SK-N-SH (cell line): ENCODE measurements around the gene HOXB8. TPM values are rescaled to one million over a fixed set of nuclear protein-coding genes. Genes with fewer than 3 reads are reported as not detected.

Experiments used
- CTCF ChIA-PET: fragments of 300-600, 350-600 bp; formaldehyde crosslinking; extraction: SDS; loops from one replicate; lab custom pipeline; 2021; lab: Yijun Ruan, JAX
- POLR2A ChIA-PET: fragments of 350-600 bp; sonication (Branson Sonifier 250); formaldehyde crosslinking; extraction: SDS; loops from one replicate; lab custom pipeline; 2020; ENCODE audit warnings: antibody characterized with exemption, inconsistent platforms; lab: Yijun Ruan, JAX
- DNase-seq: peaks from one replicate; pipeline ENCODE4 v3.0.0; 2012
- H2AFZ ChIP-seq: fragments of 200-600 bp; sonication (generic); 2 replicates; pipeline ENCODE4 v1.8.1; 2016; ENCODE audit warnings: antibody characterized with exemption, mild to moderate bottlenecking, low read depth
- H3F3A ChIP-seq: fragments of 200-600 bp; sonication (generic); replicated peaks from 2 replicates; pipeline ENCODE3; 2016; ENCODE audit warnings: antibody characterized with exemption, mild to moderate bottlenecking; ENCODE audit not compliant: insufficient read depth
- H3K27ac ChIP-seq, 2 experiments: fragments of 200-500 bp in 1 of 2; fragments of 200-600 bp in 1 of 2; sonication (Bioruptor generic) in 1 of 2; sonication (generic), shearing (Covaris generic) in 1 of 2; 2 replicates each; pipeline versions ENCODE4 v1.5.1 to v1.6.1; 2014 to 2016; ENCODE audit warnings: low read depth in 2 of 2, inconsistent platforms in 1 of 2, low read length in 1 of 2, mild to moderate bottlenecking in 1 of 2, mixed read lengths in 1 of 2
- H3K27me3 ChIP-seq: fragments of 200-600 bp; sonication (generic), shearing (Covaris generic); 2 replicates; pipeline ENCODE4 v1.6.1; 2016; ENCODE audit warnings: mixed run types; ENCODE audit not compliant: insufficient read depth
- H3K36me3 ChIP-seq, 2 experiments: fragments of 200-500 bp in 1 of 2; fragments of 200-600 bp in 1 of 2; sonication (Bioruptor generic) in 1 of 2; sonication (generic) in 1 of 2; replicated peaks in 1 of 2; 2 replicates each; pipeline versions ENCODE3 to v1.5.1; 2014 to 2016; ENCODE audit warnings: low read length in 1 of 2, mild to moderate bottlenecking in 1 of 2; ENCODE audit not compliant: insufficient read depth in 2 of 2, control insufficient read depth in 1 of 2
- H3K4me1 ChIP-seq, 2 experiments: fragments of 200-500 bp in 1 of 2; fragments of 200-600 bp in 1 of 2; sonication (Bioruptor generic) in 1 of 2; sonication (generic), shearing (Covaris generic) in 1 of 2; 2 replicates each; pipeline versions ENCODE4 v1.5.1 to v1.6.1; 2014 to 2016; ENCODE audit warnings: low read depth in 1 of 2, low read length in 1 of 2, mixed run types in 1 of 2; ENCODE audit not compliant: insufficient read depth in 2 of 2, control insufficient read depth in 1 of 2
- H3K4me2 ChIP-seq: fragments of 200-600 bp; sonication (generic), shearing (Covaris generic); 2 replicates; pipeline ENCODE4 v1.6.1; 2017; ENCODE audit warnings: mixed run types
- H3K4me3 ChIP-seq, 2 experiments: fragments of 200-500 bp in 1 of 2; fragments of 200-600 bp in 1 of 2; sonication (Bioruptor generic) in 1 of 2; sonication (generic), shearing (Covaris generic) in 1 of 2; 2 replicates each; pipeline versions ENCODE4 v1.5.1 to v1.8.1; 2014 to 2016; ENCODE audit warnings: low read depth in 2 of 2, inconsistent platforms in 1 of 2, low read length in 1 of 2, mild to moderate bottlenecking in 1 of 2, mixed read lengths in 1 of 2, moderate library complexity in 1 of 2
- H3K79me2 ChIP-seq: fragments of 200-600 bp; sonication (generic); 2 replicates; pipeline ENCODE4 v1.8.1; 2017; ENCODE audit warnings: mild to moderate bottlenecking; ENCODE audit not compliant: insufficient read depth
- H3K9ac ChIP-seq: fragments of 200-600 bp; sonication (generic); 2 replicates; pipeline ENCODE4 v1.6.1; 2017; ENCODE audit warnings: mixed run types
- H3K9me2 ChIP-seq: fragments of 200-600 bp; sonication (generic); 2 replicates; pipeline ENCODE4 v1.6.1; 2017; ENCODE audit warnings: mixed run types
- H3K9me3 ChIP-seq: fragments of 200-600 bp; sonication (generic); 2 replicates; pipeline ENCODE4 v1.6.1; 2017; ENCODE audit warnings: mixed run types, mild to moderate bottlenecking, moderate library complexity
- H4K20me1 ChIP-seq: fragments of 200-600 bp; sonication (generic); 2 replicates; pipeline ENCODE4 v1.6.1; 2017; ENCODE audit warnings: mild to moderate bottlenecking, mixed run types; ENCODE audit not compliant: insufficient read depth
- CHD2 ChIP-seq: fragments of 150-350 bp; IDR thresholded peaks from 2 replicates; pipeline ENCODE4 v1.6.1; 2018; ENCODE audit warnings: low read length; ENCODE audit not compliant: partially characterized antibody
- CTCF ChIP-seq: fragments of 200-600 bp; sonication (generic); IDR thresholded peaks from 2 replicates; pipeline ENCODE4 v1.6.1; 2017; ENCODE audit warnings: antibody characterized with exemption, mild to moderate bottlenecking, moderate library complexity
- EP300 ChIP-seq, 2 experiments: IDR thresholded peaks; 2 replicates each; pipeline versions ENCODE4 v1.4.0 to v1.6.1; 2012; ENCODE audit warnings: borderline replicate concordance in 1 of 2, low read depth in 1 of 2, low read length in 1 of 2
- EZH2phosphoT487 ChIP-seq: fragments of 200-600 bp; sonication (generic); IDR thresholded peaks from 2 replicates; pipeline ENCODE4 v1.6.1; 2017; ENCODE audit warnings: low read depth, mixed run types, mild to moderate bottlenecking, antibody characterized with exemption, moderate library complexity, borderline replicate concordance
- FOSL2 ChIP-seq: IDR thresholded peaks from 2 replicates; pipeline ENCODE4 v1.4.0; 2012; ENCODE audit warnings: low read depth, mild to moderate bottlenecking, moderate library complexity, borderline replicate concordance
- FOXJ3 ChIP-seq: sonication (generic); formaldehyde crosslinking; IDR thresholded peaks from 2 replicates; pipeline ENCODE4 v1.5.1; 2020; ENCODE audit warnings: mild to moderate bottlenecking, missing genetic modification reagents
- GATA2 ChIP-seq: sonication (generic); formaldehyde crosslinking; IDR thresholded peaks from 2 replicates; pipeline ENCODE4 v1.5.0; 2020; ENCODE audit warnings: mild to moderate bottlenecking, missing genetic modification reagents
- IRF3 ChIP-seq: fragments of 150-350 bp; IDR thresholded peaks from 2 replicates; pipeline ENCODE4 v1.6.1; 2016; ENCODE audit warnings: mild to moderate bottlenecking, low read depth, low read length
- JUND ChIP-seq: IDR thresholded peaks from 2 replicates; pipeline ENCODE4 v1.4.0; 2012
- MXI1 ChIP-seq: IDR thresholded peaks from 2 replicates; pipeline ENCODE4 v1.6.1; 2012; ENCODE audit warnings: mild to moderate bottlenecking, low read depth, low read length, improper control_type of control experiment
- NFIC ChIP-seq: IDR thresholded peaks from 2 replicates; pipeline ENCODE4 v1.4.0; 2012; ENCODE audit warnings: borderline replicate concordance
- NRF1 ChIP-seq: IDR thresholded peaks from 2 replicates; pipeline ENCODE4 v1.6.1; 2012; ENCODE audit warnings: low read depth, mild to moderate bottlenecking, low read length
- RAD21 ChIP-seq: IDR thresholded peaks from 2 replicates; pipeline ENCODE4 v1.6.1; 2012; ENCODE audit warnings: mild to moderate bottlenecking, low read length
- RFX5 ChIP-seq: IDR thresholded peaks from 2 replicates; pipeline ENCODE4 v1.6.1; 2012; ENCODE audit warnings: mild to moderate bottlenecking, improper control_type of control experiment, low read length
- RXRA ChIP-seq: IDR thresholded peaks from 2 replicates; pipeline ENCODE4 v1.4.0; 2012; ENCODE audit warnings: low read depth, mild to moderate bottlenecking, borderline replicate concordance
- SIN3A ChIP-seq: IDR thresholded peaks from 2 replicates; pipeline ENCODE4 v1.6.1; 2012; ENCODE audit warnings: low read depth, mild to moderate bottlenecking, low read length, moderate library complexity, borderline replicate concordance
- TAF1 ChIP-seq: IDR thresholded peaks from 2 replicates; pipeline ENCODE4 v1.6.1; 2012; ENCODE audit warnings: low read depth, mild to moderate bottlenecking, low read length, moderate library complexity, borderline replicate concordance
- TCF12 ChIP-seq: IDR thresholded peaks from 2 replicates; pipeline ENCODE4 v1.4.0; 2012
- TEAD4 ChIP-seq: IDR thresholded peaks from 2 replicates; pipeline ENCODE4 v1.4.0; 2012; ENCODE audit warnings: mild to moderate bottlenecking, borderline replicate concordance; ENCODE audit not compliant: insufficient read depth
- USF1 ChIP-seq: IDR thresholded peaks from 2 replicates; pipeline ENCODE4 v1.4.0; 2012; ENCODE audit warnings: low read depth, borderline replicate concordance
- YY1 ChIP-seq: IDR thresholded peaks from 2 replicates; pipeline ENCODE4 v1.4.0; 2012; ENCODE audit warnings: low read depth, mild to moderate bottlenecking
- WGBS: methylation state at CpG from one replicate; pipeline ENCODE4 v1.1.6; 2017; ENCODE audit warnings: low lambda C conversion rate; 5-methylcytosine and 5-hydroxymethylcytosine counted together
- polyA plus RNA-seq, 3 experiments: library from polyadenylated mRNA; depleted of rRNA; stranded (reverse); fragments of >200 nt; gene quantifications; 2 replicates each; pipeline ENCODE4 v1.2.3, GENCODE V29; 2012

The HOXB8 gene
- polyA plus RNA-seq, 1 of the 3 experiments (the other 2 are of a cell fraction) = not detected

GRCh38 chr17:48575066-48575582, 40.0 kb downstream of the HOXB8 start:
- no peak overlapping the region for H3K9ac ChIP-seq
- DNase-seq = no peak
- H3K4me3 ChIP-seq = no peak overlapping the region
- H4K20me1 ChIP-seq = peaks cover 4% of the 10 kb centered on the region; the same call in 1 of the 2 replicates
- H3K27ac ChIP-seq = no peak overlapping the region
- H3K9me2 ChIP-seq = no peaks in the 10 kb centered on the region
- H3K36me3 ChIP-seq = no peaks in the 10 kb centered on the region
- no peaks in the 10 kb centered on the region; a peak in 1 of 4 replicates for H3K4me1 ChIP-seq
- no peaks in the 10 kb centered on the region for H3K9me3 ChIP-seq
- H3K4me2 ChIP-seq = no peak overlapping the region
- no peaks in the 10 kb centered on the region for H3K79me2 ChIP-seq
- H3F3A ChIP-seq = no peaks in the 10 kb centered on the region
- no peak for TF ChIP-seq TCF12
- TF ChIP-seq CHD2 = no peak
- no peak for TF ChIP-seq IRF3
- TF ChIP-seq MXI1 = no peak
- POLR2A ChIA-PET = no interaction called here
- H2AFZ ChIP-seq = no peak overlapping the region
- H3K27me3 ChIP-seq = peaks cover 94% of the 10 kb centered on the region
- WGBS = 11% methylated on average over 7 of the region's 7 CpGs
- CTCF ChIA-PET = interaction anchor here (1.0 to 1.6 kb wide), 4 partner anchors 18 to 240 kb away, joined by 3 to 6 read pairs (median 4); no protein-coding TSS in a partner anchor

GRCh38 chr17:48574505-48575065, 40.5 kb downstream of the HOXB8 start:
- H3K27ac ChIP-seq = no peak overlapping the region
- ChIA-PET POLR2A (no interaction called here), CTCF (interaction anchor here (1.0 to 1.6 kb wide), 6 partner anchors 18 to 266 kb away, joined by 3 to 6 read pairs (median 4); no protein-coding TSS in a partner anchor)
- H3K79me2 ChIP-seq = no peaks in the 10 kb centered on the region
- H3K9me3 ChIP-seq = no peaks in the 10 kb centered on the region
- WGBS = 16% methylated on average over 8 of the region's 8 CpGs
- H3K27me3 ChIP-seq = peaks cover 94% of the 10 kb centered on the region
- H2AFZ ChIP-seq = no peak overlapping the region
- no peak for TF ChIP-seq CTCF
- no peak for TF ChIP-seq JUND
- TF ChIP-seq USF1 = no peak
- no peak for TF ChIP-seq RAD21
- TF ChIP-seq YY1 = no peak
- TF ChIP-seq EZH2phosphoT487 = no peak
- no peak for TF ChIP-seq FOXJ3 (CRISPR knock-in tag)
- no peak for TF ChIP-seq TEAD4
- TF ChIP-seq EP300 (IDR thresholded peaks at IDR 0.05; ENCODE audit: borderline replicate concordance in 1 of 2, low read depth in 1 of 2, low read length in 1 of 2) = no peak
- TF ChIP-seq SIN3A = no peak
- no peak for TF ChIP-seq NFIC
- TF ChIP-seq FOSL2 = no peak
- no peak for TF ChIP-seq IRF3
- TF ChIP-seq TAF1 = no peak
- TF ChIP-seq RFX5 = no peak
- no peak for TF ChIP-seq RXRA
- no peak for TF ChIP-seq GATA2 (CRISPR knock-in tag)
- TF ChIP-seq CHD2 = no peak
- no peak for TF ChIP-seq NRF1
- no peaks in the 10 kb centered on the region for H3K36me3 ChIP-seq
- no peak overlapping the region for H3K4me2 ChIP-seq
- no peak for DNase-seq
- H3K9me2 ChIP-seq = no peaks in the 10 kb centered on the region
- H3K9ac ChIP-seq = no peak overlapping the region
- no peaks in the 10 kb centered on the region for H3F3A ChIP-seq
- no peaks in the 10 kb centered on the region; a peak in 1 of 4 replicates for H3K4me1 ChIP-seq
- H3K4me3 ChIP-seq = no peak overlapping the region
- H4K20me1 ChIP-seq = 0 out of 2 replicates have a peak, but pooled peaks cover 5% of the 10 kb centered on the region
